AG09309 (cell line): Measurements from ENCODE around the gene HECW1.

Experiments used
- DNase-seq: peaks from one replicate; pipeline ENCODE4 v3.0.0-alpha.2; 2010; ENCODE audit warnings: low read depth
- H3K4me3 ChIP-seq: 2 replicates; pipeline ENCODE4 v1.5.1; 2011; ENCODE audit warnings: mild to moderate bottlenecking, low read depth, low read length, moderate library complexity; ENCODE audit not compliant: control insufficient read depth
- CTCF ChIP-seq: IDR thresholded peaks from 2 replicates; pipeline ENCODE4 v1.5.1; 2011; ENCODE audit warnings: mild to moderate bottlenecking, low read depth, low read length, inconsistent platforms; ENCODE audit not compliant: insufficient read depth, control insufficient read depth; ENCODE audit errors: missing control alignments

HECW1 gene

GRCh38 chr7:43554423-43554822 lies 442.0 kb downstream of the HECW1 start:
- no peak for TF ChIP-seq CTCF
- H3K4me3 ChIP-seq, result no peak overlapping the region
- no peak for DNase-seq

GRCh38 chr7:43557831-43558495 lies 445.5 kb downstream of the HECW1 start:
- DNase-seq, result no peak
- H3K4me3 ChIP-seq, result no peak overlapping the region

GRCh38 chr7:43559171-43559945 lies 446.9 kb downstream of the HECW1 start:
- no peak overlapping the region for H3K4me3 ChIP-seq
- TF ChIP-seq CTCF, result no peak
- no peak for DNase-seq

More at GRCh38 chr7:43557831-43558495, 445.5 kb downstream of the HECW1 start:
- TF ChIP-seq CTCF, result no peak

GRCh38 chr7:43559946-43560335 lies 447.5 kb downstream of the HECW1 start:
- no peak for TF ChIP-seq CTCF
- DNase-seq, result no peak
- H3K4me3 ChIP-seq, result no peak overlapping the region

GRCh38 chr7:43560742-43561330 lies 448.4 kb downstream of the HECW1 start:
- TF ChIP-seq CTCF, result no peak
- no peak overlapping the region for H3K4me3 ChIP-seq
- DNase-seq, result no peak

GRCh38 chr7:43562383-43562782 lies 449.9 kb downstream of the HECW1 start:
- no peak for TF ChIP-seq CTCF
- no peak for DNase-seq
- H3K4me3 ChIP-seq, result no peak overlapping the region
